ENCODE measurements around the gene CLDN6.

Gene CLDN6

DNA sequence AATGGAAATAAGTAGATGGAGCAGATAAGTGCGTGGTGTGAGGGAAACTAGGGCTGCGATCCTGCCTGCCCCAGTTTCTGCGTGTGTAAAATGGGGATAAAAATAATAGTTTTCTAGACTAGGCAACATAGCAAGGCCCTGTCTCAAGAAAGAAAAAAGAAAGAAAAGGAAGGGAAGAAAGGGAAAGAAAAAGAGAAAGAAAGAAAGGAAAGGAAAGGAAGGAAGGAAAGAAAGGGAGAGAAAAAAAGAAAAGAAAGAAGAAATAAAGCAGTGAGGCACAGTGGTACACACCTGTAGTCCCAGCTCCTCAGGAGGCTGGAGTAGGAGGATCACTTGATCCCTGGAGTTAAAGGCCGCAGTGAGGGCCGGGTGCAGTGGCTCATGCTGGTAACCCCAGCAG is 35.6 kb downstream of the CLDN6 start:
- H3K4me1 Mint-ChIP-seq (ENCODE audit: low read depth) = peaks cover 27% of the 10 kb centered on the region
- no peaks in the 10 kb centered on the region for H3K9me3 Mint-ChIP-seq
- peak overlapping the region; percentile 58 for H3K27ac Mint-ChIP-seq
- H3K4me3 Mint-ChIP-seq = no peak overlapping the region
- H3K27me3 Mint-ChIP-seq = no peaks in the 10 kb centered on the region
- peaks cover 12% of the 10 kb centered on the region for H3K36me3 Mint-ChIP-seq (ENCODE audit: low read depth)

DNA sequence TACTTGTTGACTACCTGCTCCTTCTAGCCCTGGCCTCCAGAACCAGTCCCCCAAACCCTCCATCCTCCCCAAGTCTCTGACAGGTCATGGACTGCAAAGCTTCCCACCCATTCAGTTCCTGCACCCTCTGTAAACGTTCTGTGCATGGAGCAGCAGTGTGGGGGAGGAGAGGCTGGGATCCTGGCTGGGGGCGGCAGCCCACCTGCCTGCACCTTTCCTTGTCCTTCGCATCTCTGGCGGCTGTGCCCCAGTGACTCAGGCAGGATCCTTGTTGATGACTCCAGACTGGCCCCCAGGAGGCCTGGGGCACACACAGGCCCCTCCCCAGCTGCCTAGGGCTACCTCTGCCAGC is 36.1 kb downstream of the CLDN6 start:
- Mint-ChIP-seq H3K27me3 (no peaks in the 10 kb centered on the region), H3K36me3 (ENCODE audit: low read depth) (peaks cover 17% of the 10 kb centered on the region), H3K27ac (peak overlapping the region; percentile 79), H3K4me1 (ENCODE audit: low read depth) (peaks cover 27% of the 10 kb centered on the region), H3K4me3 (peak overlapping the region; percentile 88), H3K9me3 (no peaks in the 10 kb centered on the region)

DNA sequence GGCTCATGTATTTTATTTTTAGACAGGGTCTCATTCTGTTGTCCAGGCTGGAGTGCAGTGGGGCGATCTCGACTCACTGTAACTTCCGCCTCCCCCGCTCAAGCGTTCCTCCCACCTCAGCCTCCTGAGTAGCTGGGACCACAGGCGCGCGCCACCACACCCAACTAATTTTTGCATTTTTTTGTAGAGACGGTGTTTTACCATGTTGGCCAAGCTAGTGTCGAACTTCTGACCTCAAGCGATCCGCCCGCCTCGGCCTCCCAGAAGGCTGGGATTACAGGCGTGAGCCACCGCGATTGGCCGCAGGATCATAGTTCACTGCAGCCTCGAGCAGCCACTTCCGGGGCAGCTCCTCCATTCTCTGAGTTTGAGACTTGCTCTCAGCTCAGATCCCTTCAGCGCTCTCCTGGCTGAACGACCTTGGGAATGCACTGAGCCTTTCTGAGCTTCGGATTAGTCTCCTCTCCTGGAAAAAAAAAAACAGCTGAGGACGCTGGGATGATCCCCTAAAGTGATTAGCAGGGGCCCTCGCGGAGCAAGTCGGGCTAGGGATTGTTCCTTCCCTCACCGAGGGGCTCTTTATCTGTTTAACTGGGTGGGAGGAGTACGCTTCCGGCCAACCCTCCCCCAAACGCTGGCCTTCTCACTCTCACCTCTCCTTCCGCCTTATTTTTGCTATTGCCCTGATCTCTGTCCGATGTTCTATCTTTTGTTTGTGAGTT is 36.6 kb downstream of the CLDN6 start:
- no peaks in the 10 kb centered on the region for H3K9me3 Mint-ChIP-seq
- H3K4me1 Mint-ChIP-seq (ENCODE audit: low read depth) = peaks cover 27% of the 10 kb centered on the region
- peak overlapping the region; percentile 86 for H3K27ac Mint-ChIP-seq
- H3K27me3 Mint-ChIP-seq = no peaks in the 10 kb centered on the region
- peak overlapping the region; percentile 88 for H3K4me3 Mint-ChIP-seq
- peaks cover 19% of the 10 kb centered on the region for H3K36me3 Mint-ChIP-seq (ENCODE audit: low read depth)

DNA sequence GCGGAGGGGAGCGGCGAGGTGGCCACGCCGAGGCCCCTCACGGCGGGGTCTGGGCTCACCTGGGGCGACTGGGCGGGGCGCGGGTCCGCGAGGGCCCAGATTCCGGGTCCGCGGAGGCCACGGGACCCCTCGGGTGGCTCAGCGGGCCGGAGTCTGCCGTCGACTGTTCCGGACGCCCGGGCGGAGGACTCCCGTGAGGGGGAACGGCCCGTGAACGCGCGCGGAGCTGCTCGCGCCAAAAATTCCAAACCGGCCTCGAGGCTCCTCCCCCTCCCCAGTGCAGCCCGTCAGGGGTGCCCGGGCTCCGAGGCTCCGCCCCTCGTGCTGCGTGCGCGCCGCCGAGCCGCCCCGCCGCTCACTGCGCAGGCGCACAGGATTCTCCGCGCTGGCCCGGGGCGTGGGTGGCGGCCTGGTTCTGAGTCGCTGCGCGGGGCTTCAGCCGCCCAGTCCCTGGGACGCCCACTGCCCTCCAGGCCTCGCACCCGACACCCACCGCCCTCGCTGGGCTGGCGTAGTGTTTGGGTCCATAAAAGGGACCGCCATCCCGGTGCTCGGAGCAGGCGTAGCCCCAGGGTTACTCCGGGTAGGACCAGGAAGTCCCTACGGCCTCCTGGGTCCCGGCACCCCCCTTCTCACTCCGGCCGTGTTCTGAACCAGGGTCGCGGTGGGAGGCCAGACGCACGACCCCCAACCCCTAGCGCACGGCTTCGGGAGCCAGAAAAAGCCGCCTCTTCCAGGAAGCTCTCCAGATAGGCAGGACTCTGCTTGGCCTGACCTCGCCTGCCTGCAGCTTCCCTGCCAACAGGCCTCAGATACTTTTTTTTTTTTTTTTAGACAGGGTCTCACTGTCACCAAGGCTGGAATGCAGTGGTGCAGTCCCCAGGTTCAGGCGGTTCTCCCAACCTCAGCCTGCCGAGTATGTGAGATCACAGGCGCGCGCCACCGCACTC is 37.5 kb downstream of the CLDN6 start, which contains the start of gene PKMYT1:
Gene PKMYT1 (minus strand): TSS at position 220 of the 950 bp plus-strand sequence. CDS start 789 bp downstream, outside the sequence.
- H3K4me1 Mint-ChIP-seq (ENCODE audit: low read depth) = peaks cover 27% of the 10 kb centered on the region
- peak within 1 kb of the TSS; percentile 86 for H3K27ac Mint-ChIP-seq
- no peaks in the 10 kb centered on the region for H3K9me3 Mint-ChIP-seq
- no peaks in the 10 kb centered on the region for H3K27me3 Mint-ChIP-seq
- peaks cover 24% of the 10 kb centered on the region for H3K36me3 Mint-ChIP-seq (ENCODE audit: low read depth)
- peak within 1 kb of the TSS; percentile 88 for H3K4me3 Mint-ChIP-seq

DNA sequence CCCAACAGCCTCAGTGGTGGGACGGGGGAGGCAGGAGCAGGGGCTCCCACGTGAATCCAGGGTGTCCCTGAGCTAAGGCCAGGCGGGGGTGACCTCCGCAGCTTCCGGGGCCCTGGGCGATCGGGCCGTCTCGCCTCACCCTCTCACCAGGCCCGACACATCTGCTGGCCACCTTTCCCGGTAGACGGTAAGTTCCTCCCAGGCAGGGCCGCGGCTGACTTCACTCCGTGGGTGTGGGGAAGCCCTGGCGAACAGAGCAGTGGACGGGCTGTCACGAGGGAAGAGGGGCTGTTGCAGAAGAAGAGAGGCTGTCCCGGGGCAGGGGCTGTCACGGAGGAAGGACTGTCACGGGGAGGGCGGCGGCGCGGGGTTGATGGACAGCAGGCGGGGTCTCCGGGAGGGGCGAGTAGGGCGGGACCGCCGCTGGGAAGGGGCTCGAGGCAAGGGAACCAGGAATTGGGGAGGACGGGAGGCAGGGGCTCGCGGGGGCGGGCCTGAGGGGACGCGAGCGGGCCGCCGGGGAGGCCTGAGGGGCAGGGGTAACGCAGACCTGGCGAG is 38.2 kb downstream of the CLDN6 start:
- H3K27ac Mint-ChIP-seq = peak overlapping the region; percentile 84

DNA sequence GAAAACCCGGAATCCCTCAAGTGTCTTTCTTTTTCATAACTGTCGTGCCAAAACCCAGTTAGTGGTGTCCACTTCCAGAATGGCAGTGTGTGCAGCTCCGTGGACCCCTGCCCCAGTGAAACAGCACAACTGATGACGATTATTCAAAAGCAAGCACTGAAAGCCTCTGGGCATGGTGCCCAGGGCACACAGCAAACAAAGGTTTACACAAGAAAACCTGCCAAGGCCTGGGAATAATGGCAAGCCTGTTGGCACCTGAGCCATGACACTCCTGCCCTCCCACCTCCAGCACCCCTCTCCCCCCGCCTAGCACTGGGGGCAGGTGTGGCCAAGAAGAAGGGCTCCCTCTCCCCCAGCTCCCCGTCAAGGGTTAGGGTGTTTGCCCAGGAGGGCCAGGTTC is 40.5 kb downstream of the CLDN6 start:
- no peaks in the 10 kb centered on the region for H3K27me3 Mint-ChIP-seq
- H3K4me3 Mint-ChIP-seq = no peak overlapping the region
- H3K9me3 Mint-ChIP-seq = no peaks in the 10 kb centered on the region
- H3K36me3 Mint-ChIP-seq (ENCODE audit: low read depth) = peaks cover 28% of the 10 kb centered on the region
- peaks cover 23% of the 10 kb centered on the region for H3K4me1 Mint-ChIP-seq (ENCODE audit: low read depth)
- H3K27ac Mint-ChIP-seq = no peak overlapping the region

More for the DNA sequence above, 38.2 kb downstream of the CLDN6 start:
- Mint-ChIP-seq H3K4me3 (peak overlapping the region; percentile 88), H3K36me3 (ENCODE audit: low read depth) (peaks cover 24% of the 10 kb centered on the region), H3K27me3 (no peaks in the 10 kb centered on the region), H3K9me3 (no peaks in the 10 kb centered on the region), H3K4me1 (ENCODE audit: low read depth) (peaks cover 27% of the 10 kb centered on the region)

DNA sequence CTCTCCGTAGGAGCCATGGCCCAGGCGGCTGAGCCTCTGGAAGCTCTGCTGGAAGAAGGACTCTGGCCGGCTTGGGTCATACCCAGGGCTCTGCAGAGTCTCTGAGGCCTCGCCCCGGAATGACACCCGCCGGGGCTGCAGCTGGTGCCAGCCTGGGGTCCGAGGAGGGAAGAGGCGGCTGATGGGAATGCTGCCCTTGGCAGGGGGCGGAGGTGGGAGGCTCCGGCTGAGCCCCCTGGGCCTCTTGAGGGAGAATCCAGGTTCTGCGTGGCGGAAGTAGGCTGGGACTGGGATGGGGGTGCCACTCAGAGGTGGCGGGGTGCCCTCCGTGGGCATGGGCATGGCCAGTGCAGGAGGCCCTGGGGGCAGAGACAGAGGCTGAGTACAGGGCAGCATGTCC is 41.3 kb downstream of the CLDN6 start:
- Mint-ChIP-seq H3K36me3 (ENCODE audit: low read depth) (peaks cover 35% of the 10 kb centered on the region), H3K4me3 (no peak overlapping the region), H3K4me1 (ENCODE audit: low read depth) (peaks cover 20% of the 10 kb centered on the region), H3K27ac (no peak overlapping the region), H3K27me3 (no peaks in the 10 kb centered on the region), H3K9me3 (no peaks in the 10 kb centered on the region)

DNA sequence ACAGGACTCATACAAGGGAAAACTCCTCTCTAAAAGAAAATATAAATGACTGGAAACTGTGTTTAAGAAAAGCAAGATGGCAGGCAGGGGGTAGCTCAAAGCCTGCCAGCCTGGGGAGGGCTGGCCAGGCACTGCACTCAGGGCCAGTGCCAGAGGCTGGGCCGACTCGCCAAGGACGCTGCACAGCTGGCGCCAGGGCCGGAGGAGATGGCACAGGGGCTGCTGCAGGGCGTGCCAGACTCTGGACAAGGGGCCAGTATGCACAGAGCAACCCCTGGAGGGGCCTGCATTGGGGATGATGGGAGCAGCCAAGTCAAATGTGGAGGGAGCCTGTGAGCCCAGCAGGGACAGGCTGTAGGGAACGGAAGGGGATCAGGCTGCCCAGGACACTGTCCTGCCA is 41.8 kb downstream of the CLDN6 start:
- peaks cover 35% of the 10 kb centered on the region for H3K36me3 Mint-ChIP-seq (ENCODE audit: low read depth)
- no peak overlapping the region for H3K4me3 Mint-ChIP-seq
- peaks cover 16% of the 10 kb centered on the region for H3K4me1 Mint-ChIP-seq (ENCODE audit: low read depth)
- H3K27ac Mint-ChIP-seq = no peak overlapping the region
- H3K9me3 Mint-ChIP-seq = no peaks in the 10 kb centered on the region
- H3K27me3 Mint-ChIP-seq = no peaks in the 10 kb centered on the region

DNA sequence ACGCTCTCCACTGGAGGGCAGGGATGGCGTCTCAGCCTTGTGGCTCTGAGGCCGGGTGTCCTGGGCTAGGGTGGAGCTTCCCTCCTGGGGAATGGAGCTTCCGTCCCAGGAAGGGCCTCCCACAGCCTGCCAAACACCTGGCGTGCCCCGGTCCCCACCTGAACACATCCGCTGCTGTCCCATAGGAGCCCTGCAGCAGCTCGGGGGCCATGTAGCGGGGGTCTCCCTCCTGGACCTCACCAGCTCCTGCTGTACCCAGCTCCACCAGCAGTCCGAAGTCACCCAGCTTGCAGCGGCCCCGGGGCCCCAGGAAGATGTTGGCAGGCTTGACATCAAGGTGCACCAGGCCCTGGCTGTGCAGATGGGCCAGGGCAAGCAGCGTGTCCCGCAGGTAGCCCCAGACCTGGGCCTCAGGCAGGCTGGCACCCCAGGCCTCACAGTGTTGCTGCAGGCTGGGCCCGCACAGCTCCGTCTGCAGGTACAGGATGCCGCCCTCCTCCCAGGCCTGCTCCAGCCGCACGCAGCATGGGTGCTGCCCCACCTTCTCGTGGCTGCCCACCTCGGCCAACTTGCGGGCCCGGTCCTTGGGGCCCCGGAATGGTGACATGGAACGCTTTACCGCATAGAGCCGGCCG is 42.7 kb downstream of the CLDN6 start:
- Mint-ChIP-seq H3K36me3 (ENCODE audit: low read depth) (peaks cover 39% of the 10 kb centered on the region), H3K27ac (no peak overlapping the region), H3K4me1 (ENCODE audit: low read depth) (peaks cover 15% of the 10 kb centered on the region), H3K4me3 (no peak overlapping the region), H3K9me3 (no peaks in the 10 kb centered on the region), H3K27me3 (no peaks in the 10 kb centered on the region)

DNA sequence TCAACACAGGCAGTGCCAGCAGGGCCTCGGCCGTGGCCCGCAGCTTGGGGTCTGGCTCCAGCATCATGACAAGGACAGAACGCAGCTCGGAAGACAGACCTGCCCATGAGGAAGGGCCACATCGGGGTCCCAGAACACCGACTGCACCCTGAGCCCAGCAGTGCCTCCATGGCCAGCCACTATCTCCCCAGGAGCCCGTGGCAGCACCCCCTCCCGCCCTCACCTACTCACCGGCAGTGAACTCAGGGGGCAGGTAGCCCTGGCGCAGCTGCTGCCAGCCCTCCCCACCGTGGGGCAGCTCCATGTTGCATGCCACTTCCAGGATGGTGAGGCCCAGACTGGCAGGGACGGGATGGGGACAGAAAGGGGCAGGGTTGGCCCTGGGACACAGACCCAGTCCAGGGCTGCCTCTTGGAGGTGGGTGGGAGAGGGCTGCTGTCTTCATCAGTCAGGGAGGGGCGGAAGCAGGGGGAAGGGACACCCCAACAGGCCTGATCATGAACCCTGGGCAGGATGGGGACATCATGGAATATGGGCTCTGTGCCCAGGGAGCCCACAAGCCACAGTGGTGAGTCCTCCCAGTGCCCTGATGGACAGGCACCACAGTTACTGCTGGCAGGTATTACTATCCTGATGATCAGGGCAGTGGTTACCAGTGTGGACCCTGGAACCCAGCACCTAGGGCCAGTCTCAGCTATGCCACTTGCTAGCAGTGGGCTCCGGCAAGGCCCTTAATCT is 43.5 kb downstream of the CLDN6 start:
- Mint-ChIP-seq H3K27me3 (no peaks in the 10 kb centered on the region), H3K9me3 (no peaks in the 10 kb centered on the region), H3K27ac (no peak overlapping the region), H3K4me1 (ENCODE audit: low read depth) (peaks cover 15% of the 10 kb centered on the region), H3K36me3 (ENCODE audit: low read depth) (peaks cover 39% of the 10 kb centered on the region), H3K4me3 (no peak overlapping the region)

DNA sequence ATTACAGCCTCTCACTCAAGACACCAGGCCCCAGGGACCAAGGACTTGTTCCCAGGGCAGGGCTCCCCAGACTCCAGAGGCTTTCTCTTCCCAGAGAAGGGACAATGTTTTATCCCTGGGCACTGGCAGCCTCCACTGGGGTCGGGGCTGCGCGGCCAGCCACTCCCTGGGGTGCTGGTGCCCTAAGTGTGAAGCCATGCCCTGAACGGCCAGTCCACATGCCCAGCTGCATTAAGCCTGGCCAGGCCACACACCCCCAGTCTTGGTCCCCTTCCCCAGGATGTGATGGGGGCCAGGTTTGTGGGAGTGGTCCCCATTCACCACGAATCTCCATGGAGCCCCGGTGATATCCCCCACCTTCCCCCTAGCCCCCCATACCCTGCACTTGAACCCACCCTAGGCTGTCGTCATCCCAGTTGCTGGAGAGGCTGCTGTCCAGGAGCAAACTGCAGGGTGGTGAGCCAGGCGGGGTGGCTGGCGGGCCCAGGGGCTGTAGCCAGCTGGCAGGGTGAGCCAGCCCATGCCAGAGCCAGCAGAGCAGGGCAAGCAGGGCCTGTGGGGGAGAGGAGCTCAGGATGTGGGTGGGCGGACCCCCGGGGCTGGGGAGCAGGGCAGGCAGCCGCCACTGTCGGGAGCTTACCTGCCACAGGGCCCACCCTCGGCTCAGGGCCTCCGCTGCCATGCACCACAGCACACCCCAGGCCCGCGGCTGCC is 44.2 kb downstream of the CLDN6 start:
- H3K4me1 Mint-ChIP-seq (ENCODE audit: low read depth) = peaks cover 13% of the 10 kb centered on the region
- H3K27ac Mint-ChIP-seq = no peak overlapping the region
- no peaks in the 10 kb centered on the region for H3K27me3 Mint-ChIP-seq
- H3K4me3 Mint-ChIP-seq = no peak overlapping the region
- H3K36me3 Mint-ChIP-seq (ENCODE audit: low read depth) = peaks cover 36% of the 10 kb centered on the region
- no peaks in the 10 kb centered on the region for H3K9me3 Mint-ChIP-seq

DNA sequence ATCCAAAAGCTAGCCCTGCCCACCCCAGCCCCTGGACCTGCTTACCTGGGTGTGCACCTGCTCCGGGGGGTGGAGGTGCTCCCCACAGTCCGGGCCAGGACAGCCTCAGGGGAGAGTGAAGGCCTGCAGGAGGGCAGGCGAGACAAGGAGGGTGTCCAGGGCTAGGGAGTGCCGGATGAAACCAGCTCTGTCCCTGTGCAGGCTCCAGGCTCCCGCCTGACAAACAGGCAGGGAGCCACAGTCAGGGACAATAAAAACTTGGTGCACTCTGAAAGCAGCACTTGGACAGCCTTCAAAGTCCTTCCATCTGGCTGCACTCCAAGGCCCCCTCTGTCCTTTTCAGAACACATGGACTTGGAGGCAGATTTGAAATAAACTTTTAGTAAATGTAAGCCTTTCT is 44.9 kb downstream of the CLDN6 start:
- H3K4me3 Mint-ChIP-seq = no peak overlapping the region
- peaks cover 4% of the 10 kb centered on the region for H3K27me3 Mint-ChIP-seq
- no peaks in the 10 kb centered on the region for H3K9me3 Mint-ChIP-seq
- peaks cover 32% of the 10 kb centered on the region for H3K36me3 Mint-ChIP-seq (ENCODE audit: low read depth)
- peaks cover 17% of the 10 kb centered on the region for H3K4me1 Mint-ChIP-seq (ENCODE audit: low read depth)
- no peak overlapping the region for H3K27ac Mint-ChIP-seq

DNA sequence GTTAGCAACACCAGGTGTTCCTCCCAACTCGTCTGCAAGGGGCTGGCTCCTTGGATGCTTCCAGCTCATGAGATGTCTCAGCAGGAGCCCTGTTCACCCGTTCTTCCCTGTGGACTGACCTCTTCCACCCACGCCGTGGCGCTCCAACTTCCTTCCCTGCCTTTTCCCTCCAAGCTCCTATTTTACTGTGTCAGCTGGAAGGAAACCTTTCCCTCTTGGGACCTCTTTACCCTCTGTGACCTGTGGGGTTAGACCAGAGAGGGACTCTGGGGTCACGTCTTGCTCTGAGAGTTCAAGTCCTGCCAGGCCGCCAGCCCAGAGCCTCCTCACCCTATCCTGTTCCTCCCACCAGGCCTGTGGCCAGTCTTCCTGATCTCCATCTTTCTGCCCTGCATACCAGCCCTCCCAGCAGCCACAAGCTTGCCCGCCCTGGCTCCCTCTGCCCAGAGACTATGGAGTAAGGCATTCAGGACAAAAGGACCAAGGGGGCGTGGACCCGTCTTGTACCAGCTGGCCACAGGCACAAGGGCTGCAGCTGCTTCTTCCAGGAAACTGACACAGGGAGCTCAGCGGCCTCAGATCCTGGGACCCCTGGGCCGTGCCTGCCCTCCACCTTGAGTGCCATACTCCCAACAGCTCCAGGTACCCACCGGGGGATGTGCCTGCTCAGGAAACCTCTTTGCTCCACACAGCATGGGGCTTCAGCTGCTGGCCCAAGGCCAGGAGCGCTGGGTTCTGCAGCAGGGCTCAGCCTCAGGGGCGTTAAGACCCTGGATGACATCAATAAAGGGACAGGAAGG is 45.8 kb downstream of the CLDN6 start:
- Mint-ChIP-seq H3K27me3 (peaks cover 7% of the 10 kb centered on the region), H3K9me3 (no peaks in the 10 kb centered on the region), H3K27ac (peak overlapping the region; percentile 5), H3K4me3 (no peak overlapping the region), H3K36me3 (ENCODE audit: low read depth) (peaks cover 25% of the 10 kb centered on the region), H3K4me1 (ENCODE audit: low read depth) (peaks cover 16% of the 10 kb centered on the region)
